Measurements from ENCODE around the gene SSTR3. TPM values are rescaled to one million over a fixed set of nuclear protein-coding genes. Genes with fewer than 3 reads are reported as not detected.

The SSTR3 gene
- total RNA-seq, 1 donor, result not detected

- no peak for TF ChIP-seq CTCF (IDR thresholded peaks at IDR 0.05; ENCODE audit: insufficient read depth, low read length)
- no peak overlapping the region for H3K4me3 ChIP-seq (ENCODE audit: low read depth, low read length)
- DNase-seq (ENCODE audit: low read depth), result no peak
These were observed 4.3 kb downstream of the SSTR3 start for GRCh38 chr22:37207981-37208380.

GRCh38 chr22:37206841-37207821, 5.1 kb downstream of the SSTR3 start:
- no peak overlapping the region for H3K4me3 ChIP-seq (ENCODE audit: low read depth, low read length)
- DNase-seq (ENCODE audit: low read depth), result no peak
- no peak for TF ChIP-seq CTCF (IDR thresholded peaks at IDR 0.05; ENCODE audit: insufficient read depth, low read length)

- TF ChIP-seq CTCF (IDR thresholded peaks at IDR 0.05; ENCODE audit: insufficient read depth, low read length), result no peak
- DNase-seq (ENCODE audit: low read depth), result no peak
- H3K4me3 ChIP-seq (ENCODE audit: low read depth, low read length), result no peak overlapping the region
These were observed 6.0 kb downstream of the SSTR3 start for GRCh38 chr22:37206118-37206840.

- H3K4me3 ChIP-seq (ENCODE audit: low read depth, low read length), result no peak overlapping the region
- TF ChIP-seq CTCF (IDR thresholded peaks at IDR 0.05; ENCODE audit: insufficient read depth, low read length), result no peak
- DNase-seq (ENCODE audit: low read depth), result no peak
These were observed 7.2 kb downstream of the SSTR3 start for GRCh38 chr22:37205046-37205445.

- no peak for TF ChIP-seq CTCF (IDR thresholded peaks at IDR 0.05; ENCODE audit: insufficient read depth, low read length)
- no peak for DNase-seq (ENCODE audit: low read depth)
- no peak overlapping the region for H3K4me3 ChIP-seq (ENCODE audit: low read depth, low read length)
These were observed 8.1 kb downstream of the SSTR3 start for GRCh38 chr22:37204045-37204655.

GRCh38 chr22:37203354-37204044, 8.8 kb downstream of the SSTR3 start:
- no peak overlapping the region for H3K4me3 ChIP-seq (ENCODE audit: low read depth, low read length)
- DNase-seq (ENCODE audit: low read depth), result no peak
- no peak for TF ChIP-seq CTCF (IDR thresholded peaks at IDR 0.05; ENCODE audit: insufficient read depth, low read length)
